Eye (tissue), 1 donor: ENCODE results near the gene ACTR2.
"Not testable (repeated sequence)": the region's sequence is repeated elsewhere in the genome, so short reads cannot be mapped to it uniquely, and the experiment has no call there.

Experiments
- DNase-seq: peaks from one replicate; pipeline ENCODE4 v3.0.0-alpha.2; 2015

The ACTR2 gene

DNA sequence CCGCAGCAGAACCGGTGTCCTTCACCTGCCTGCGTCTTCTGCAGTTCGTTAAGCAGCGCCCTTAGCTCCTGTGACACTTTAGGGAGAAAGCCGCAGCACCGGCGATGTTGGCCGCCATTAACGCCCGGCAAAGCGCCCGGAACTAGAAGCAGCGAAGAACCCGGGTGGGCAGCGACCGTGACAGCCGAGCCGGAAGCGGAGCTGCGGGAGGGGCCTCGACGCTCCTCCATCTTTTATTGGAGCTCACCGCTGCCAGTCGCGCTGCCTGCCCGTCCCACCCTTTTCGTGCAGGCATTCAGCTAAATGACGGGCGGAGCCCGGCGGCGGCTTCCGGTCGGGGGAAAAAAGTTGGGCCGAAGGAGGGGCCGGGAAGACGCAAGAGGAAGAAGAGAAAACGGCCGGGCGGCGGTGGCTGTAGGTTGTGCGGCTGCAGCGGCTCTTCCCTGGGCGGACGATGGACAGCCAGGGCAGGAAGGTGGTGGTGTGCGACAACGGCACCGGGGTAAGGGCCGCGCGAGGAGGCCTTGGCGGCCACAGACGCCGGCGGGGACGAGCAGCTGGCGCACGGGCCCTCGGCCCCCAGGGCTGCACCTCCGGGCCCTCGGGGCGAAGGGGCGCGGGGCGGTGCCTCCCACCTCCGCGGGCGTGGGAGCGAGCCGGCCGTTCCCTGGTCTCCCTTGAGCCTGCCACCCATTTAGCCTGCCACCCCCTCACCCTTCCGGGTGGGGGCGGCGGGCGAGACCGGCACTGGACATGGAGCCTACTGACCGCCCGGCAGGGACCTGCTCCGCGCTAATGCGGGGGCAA is at the start of gene ACTR2:
TSS of gene ACTR2 (plus strand) at position 376 of the 807 bp plus-strand sequence. CDS start at position 455, 79 bp downstream.
- DNase-seq, result peak; percentile 98

- no peak for DNase-seq
Observed at GRCh38 chr2:65182570-65182969, 45.1 kb upstream of the ACTR2 start.

DNA sequence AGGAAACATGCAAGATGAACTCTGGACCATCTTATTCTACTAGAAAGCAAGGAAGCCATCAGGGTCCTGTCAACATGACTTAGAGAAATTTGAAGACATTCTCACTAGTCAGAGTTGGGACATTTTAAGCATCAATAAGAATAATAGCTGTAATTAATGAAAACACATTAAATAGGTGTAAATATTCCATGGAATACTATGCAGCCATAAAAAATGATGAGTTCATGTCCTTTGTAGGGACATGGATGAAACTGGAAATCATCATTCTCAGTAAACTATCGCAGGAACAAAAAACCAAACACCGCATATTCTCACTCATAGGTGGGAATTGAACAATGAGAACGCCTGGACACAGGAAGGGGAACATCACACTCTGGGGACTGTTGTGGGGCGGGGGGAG is 44.2 kb upstream of the ACTR2 start:
- DNase-seq, result not testable (repeated sequence)

GRCh38 chr2:65185012-65185411 is 42.6 kb upstream of the ACTR2 start:
- DNase-seq, result no peak

GRCh38 chr2:65186093-65186868 is 41.4 kb upstream of the ACTR2 start:
- no peak for DNase-seq

- peak; percentile 92 for DNase-seq
Observed at GRCh38 chr2:65186872-65187851, 40.5 kb upstream of the ACTR2 start.

- no peak for DNase-seq
Observed at GRCh38 chr2:65193446-65193845, 34.2 kb upstream of the ACTR2 start.

DNA sequence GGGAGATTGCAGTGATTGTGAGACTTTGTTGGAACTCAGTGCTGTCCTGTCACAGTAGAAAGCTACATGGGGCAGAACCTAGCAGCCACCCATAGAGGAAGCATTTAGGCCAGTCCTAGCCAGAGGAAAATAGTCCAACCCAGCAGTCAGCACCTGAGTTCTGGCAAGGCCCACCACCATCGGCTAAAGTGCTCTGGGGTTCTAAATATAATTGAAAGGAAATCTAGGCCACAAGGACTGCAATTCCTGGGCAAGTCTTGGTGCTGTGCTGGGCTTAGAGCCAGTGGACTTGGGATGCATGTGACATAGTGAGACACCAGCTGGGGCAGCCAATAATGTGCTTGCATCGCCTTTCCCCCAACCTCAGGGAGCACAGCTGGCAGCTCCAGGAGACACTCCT is 28.9 kb upstream of the ACTR2 start:
- DNase-seq, result no peak

GRCh38 chr2:65199166-65199565 is 28.5 kb upstream of the ACTR2 start:
- no peak for DNase-seq

DNA sequence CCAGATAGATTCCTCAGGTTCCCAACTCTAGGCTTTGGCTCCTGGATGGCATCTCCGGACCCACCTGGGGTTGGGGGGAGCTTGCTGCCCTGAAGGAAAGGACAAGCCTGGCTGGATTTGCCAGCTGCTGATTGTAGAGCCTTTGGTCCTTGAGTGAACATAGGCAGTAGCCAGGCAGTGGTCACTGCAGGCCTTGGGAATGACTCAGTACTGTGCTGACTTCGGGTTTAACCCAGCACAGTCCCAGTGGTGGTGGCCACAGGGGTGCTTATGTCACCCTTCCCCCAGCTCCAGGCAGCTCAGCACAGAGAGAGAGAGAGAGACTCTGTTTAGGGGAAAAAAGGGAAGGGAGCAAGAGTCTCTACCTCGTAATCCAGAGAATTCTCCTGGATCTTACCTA is 27.7 kb upstream of the ACTR2 start:
- no peak for DNase-seq

GRCh38 chr2:65204461-65205210 is 23.0 kb upstream of the ACTR2 start:
- DNase-seq, result peak; percentile 6

GRCh38 chr2:65212115-65212514 is 15.5 kb upstream of the ACTR2 start:
- no peak for DNase-seq

DNA sequence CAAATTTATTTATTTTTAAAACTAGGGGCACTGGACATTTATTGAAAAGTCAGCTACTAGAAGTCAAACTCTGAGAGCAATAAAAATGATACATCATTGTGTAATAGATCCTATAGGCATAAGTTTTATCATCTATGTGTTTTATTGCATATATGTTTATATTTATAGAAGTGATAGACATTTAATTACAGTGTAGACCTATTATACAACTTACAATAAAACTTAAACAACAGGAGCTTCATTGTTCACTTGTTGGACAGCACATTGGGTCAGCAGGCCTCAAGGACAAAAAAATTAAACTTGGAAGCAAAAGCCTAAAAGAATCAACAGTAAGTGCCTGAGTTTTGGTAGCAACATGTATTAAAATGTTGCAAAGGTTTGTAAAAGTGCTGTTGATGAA is 15.0 kb upstream of the ACTR2 start:
- no peak for DNase-seq

- DNase-seq, result no peak
Observed at GRCh38 chr2:65213035-65213434, 14.6 kb upstream of the ACTR2 start.

- DNase-seq, result no peak
Observed at GRCh38 chr2:65214361-65214760, 13.3 kb upstream of the ACTR2 start.

- DNase-seq, result no peak
Observed at GRCh38 chr2:65214843-65215242, 12.8 kb upstream of the ACTR2 start.

GRCh38 chr2:65215946-65216345 is 11.7 kb upstream of the ACTR2 start:
- no peak for DNase-seq

DNA sequence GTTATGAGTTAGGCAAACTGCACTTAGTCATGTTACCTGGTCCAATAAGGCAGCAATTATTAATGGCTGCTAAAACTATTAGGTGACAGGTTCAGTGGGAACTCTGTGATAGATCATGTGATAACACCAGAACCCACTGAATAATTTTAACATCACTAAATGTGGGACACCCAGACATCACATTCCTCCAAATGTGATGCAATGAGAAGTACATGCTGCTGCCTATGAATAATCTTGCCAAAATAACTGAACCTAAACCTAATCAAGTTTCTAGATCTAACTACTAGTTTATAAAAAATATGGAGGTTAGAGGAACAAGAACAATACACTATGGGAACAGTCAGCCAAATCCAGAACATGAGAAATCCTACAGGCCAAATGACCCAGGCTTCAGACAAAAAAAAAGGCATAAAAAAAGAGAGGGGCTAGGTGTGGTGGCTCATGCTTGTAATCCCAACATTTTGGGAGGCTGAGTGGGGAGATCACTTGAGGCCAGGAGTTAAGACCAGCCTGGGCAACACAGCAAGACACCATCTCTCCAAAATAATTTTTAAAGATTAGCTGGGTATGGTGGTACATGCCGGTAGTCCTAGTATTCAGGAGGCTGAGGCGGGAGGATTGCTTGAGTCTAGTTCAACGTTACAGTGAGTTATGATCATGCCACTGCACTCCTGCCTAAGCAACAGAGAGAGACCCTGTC is 7.0 kb upstream of the ACTR2 start:
- no peak for DNase-seq

DNA sequence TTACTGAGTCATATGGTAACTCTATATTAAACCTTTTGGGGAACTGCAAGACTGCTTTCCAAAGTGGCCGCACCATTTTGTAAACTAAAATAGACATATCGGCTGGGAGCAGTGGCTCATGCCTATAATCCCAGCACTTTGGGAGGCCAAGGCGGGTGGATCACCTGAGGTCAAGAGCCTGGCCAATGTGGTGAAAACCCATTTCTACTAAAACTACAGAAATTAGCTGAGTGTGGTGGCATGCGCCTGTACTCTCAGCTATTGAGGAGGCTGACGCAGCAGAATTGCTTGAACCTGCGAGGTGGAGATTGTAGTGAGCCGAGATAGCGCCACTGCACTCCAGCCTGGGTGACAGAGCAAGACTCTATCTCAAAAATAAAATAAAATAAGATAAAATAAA is 6.4 kb upstream of the ACTR2 start:
- DNase-seq, result not testable (repeated sequence)

GRCh38 chr2:65227020-65227455 is 593 bp upstream of the ACTR2 start:
- peak; percentile 78 for DNase-seq

- peak; percentile 81 for DNase-seq
Observed at GRCh38 chr2:65228263-65228750, 676 bp downstream of the ACTR2 start.
